ENCODE results near the gene PSMB7.

DNA sequence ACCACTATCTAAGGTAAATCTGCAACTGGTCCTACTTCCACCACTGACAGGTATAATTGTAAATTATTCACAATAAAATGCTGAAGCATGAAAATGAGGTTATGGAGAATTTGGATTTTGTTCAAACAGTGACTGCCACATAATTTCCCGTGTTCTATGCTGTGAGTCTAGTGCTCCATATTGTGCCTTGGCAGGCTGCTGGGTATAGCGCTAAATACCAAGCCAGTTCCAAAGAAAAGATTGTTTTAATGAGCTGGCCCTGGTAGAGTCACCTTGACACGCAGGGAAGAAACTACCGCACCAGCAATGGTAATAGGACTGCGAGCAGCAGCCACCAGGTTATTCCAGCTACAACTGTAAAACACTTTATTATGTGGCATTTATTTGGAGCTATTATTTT lies 30.4 kb downstream of the PSMB7 start:
- TF ChIP-seq YY1 (IDR thresholded peaks at IDR 0.05; ENCODE audit: insufficient read depth, insufficient read length) (no peak), ZNF274 (IDR thresholded peaks at IDR 0.05; ENCODE audit: low read depth, low read length) (no peak)
